HG02678 (cell line): ENCODE results near the gene VENTX.
"Not testable (repeated sequence)": the region's sequence is repeated elsewhere in the genome, so short reads cannot be mapped to it uniquely, and the experiment has no call there.

Source experiments
- ATAC-seq: cut with Tn5 transposase; IDR thresholded peaks from one replicate; pipeline ENCODE4 v1.9.1; 2021; ENCODE audit warnings: mild to moderate bottlenecking, moderate library complexity; ENCODE audit not compliant: unreplicated experiment

Gene VENTX

GRCh38 chr10:133214468-133215410 is 22.9 kb upstream of the VENTX start:
- no peak for ATAC-seq

GRCh38 chr10:133215586-133215985 is 22.1 kb upstream of the VENTX start:
- ATAC-seq = no peak

GRCh38 chr10:133216776-133217175 is 20.9 kb upstream of the VENTX start:
- ATAC-seq = no peak

GRCh38 chr10:133217800-133218589 is 19.7 kb upstream of the VENTX start:
- ATAC-seq = no peak

GRCh38 chr10:133218891-133219290 is 18.8 kb upstream of the VENTX start:
- no peak for ATAC-seq

GRCh38 chr10:133219782-133220181 is 17.9 kb upstream of the VENTX start:
- no peak for ATAC-seq

- ATAC-seq = no peak
Measured at GRCh38 chr10:133221331-133221730, 16.3 kb upstream of the VENTX start.

- not testable (repeated sequence) for ATAC-seq
Measured at GRCh38 chr10:133221756-133222155, 15.9 kb upstream of the VENTX start.

GRCh38 chr10:133224076-133224475 is 13.6 kb upstream of the VENTX start:
- ATAC-seq = no peak

- ATAC-seq = no peak
Measured at GRCh38 chr10:133224756-133225372, 12.8 kb upstream of the VENTX start.

- ATAC-seq = no peak
Measured at GRCh38 chr10:133225707-133226191, 11.9 kb upstream of the VENTX start.

- ATAC-seq = no peak
Measured at GRCh38 chr10:133226251-133226808, 11.3 kb upstream of the VENTX start.

GRCh38 chr10:133227256-133227655 is 10.4 kb upstream of the VENTX start:
- ATAC-seq = no peak

- ATAC-seq = no peak
Measured at GRCh38 chr10:133229265-133230043, 8.2 kb upstream of the VENTX start.

- no peak for ATAC-seq
Measured at GRCh38 chr10:133230044-133230361, 7.7 kb upstream of the VENTX start, which contains the start of gene UTF1. UTF1 (plus strand) TSS chr10:133230217; CDS start chr10:133230289, 72 bp downstream.

- ATAC-seq = no peak
Measured at GRCh38 chr10:133230387-133231195, 7.1 kb upstream of the VENTX start.

- ATAC-seq = no peak
Measured at GRCh38 chr10:133231244-133231945, 6.3 kb upstream of the VENTX start.

GRCh38 chr10:133231946-133232574 is 5.6 kb upstream of the VENTX start:
- ATAC-seq = no peak
